Gastroesophageal sphincter (tissue), 3 donors: ENCODE data around the gene CFTR.

ENCODE experiments used
- POLR2A ChIP-seq, 2 donors: fragments of 450-650 bp; IDR thresholded peaks; one replicate each; pipeline ENCODE4 v1.6.1; 2017; ENCODE audit warnings: antibody characterized with exemption in 2 of 2, mild to moderate bottlenecking in 2 of 2, moderate library complexity in 1 of 2
- TF ChIP-seq, protein P1 (sequence below), 4 experiments: fragments of 200-600 bp in 2 of 4; fragments of 450-650 bp in 2 of 4; sonication (generic) in 1 of 4; IDR thresholded peaks; one replicate each; pipeline ENCODE4 v1.5.1; 2017 to 2019; ENCODE audit warnings: antibody characterized with exemption in 4 of 4, mild to moderate bottlenecking in 2 of 4, moderate library complexity in 2 of 4

DNA sequence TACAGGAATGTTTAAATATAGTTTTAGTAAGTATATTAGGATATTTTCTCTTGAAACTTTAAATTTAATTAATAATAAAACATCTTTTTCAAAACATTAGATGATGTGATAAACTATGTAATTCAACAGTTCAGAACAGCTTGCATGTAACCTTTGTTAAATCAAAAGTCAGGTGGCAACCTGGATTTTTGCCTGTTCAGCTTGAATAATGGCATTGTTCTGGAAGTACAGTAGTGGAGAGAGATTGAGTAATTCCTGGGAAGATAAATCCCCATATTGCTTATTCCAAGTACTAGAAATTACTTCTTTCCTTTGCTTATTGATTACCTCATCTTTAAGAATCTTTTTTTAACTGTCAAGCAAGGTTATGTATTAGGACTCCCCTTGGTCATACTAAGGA lies 20.1 kb upstream of the CFTR start:
- TF ChIP-seq, protein P1, sequence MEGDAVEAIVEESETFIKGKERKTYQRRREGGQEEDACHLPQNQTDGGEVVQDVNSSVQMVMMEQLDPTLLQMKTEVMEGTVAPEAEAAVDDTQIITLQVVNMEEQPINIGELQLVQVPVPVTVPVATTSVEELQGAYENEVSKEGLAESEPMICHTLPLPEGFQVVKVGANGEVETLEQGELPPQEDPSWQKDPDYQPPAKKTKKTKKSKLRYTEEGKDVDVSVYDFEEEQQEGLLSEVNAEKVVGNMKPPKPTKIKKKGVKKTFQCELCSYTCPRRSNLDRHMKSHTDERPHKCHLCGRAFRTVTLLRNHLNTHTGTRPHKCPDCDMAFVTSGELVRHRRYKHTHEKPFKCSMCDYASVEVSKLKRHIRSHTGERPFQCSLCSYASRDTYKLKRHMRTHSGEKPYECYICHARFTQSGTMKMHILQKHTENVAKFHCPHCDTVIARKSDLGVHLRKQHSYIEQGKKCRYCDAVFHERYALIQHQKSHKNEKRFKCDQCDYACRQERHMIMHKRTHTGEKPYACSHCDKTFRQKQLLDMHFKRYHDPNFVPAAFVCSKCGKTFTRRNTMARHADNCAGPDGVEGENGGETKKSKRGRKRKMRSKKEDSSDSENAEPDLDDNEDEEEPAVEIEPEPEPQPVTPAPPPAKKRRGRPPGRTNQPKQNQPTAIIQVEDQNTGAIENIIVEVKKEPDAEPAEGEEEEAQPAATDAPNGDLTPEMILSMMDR (IDR thresholded peaks at IDR 0.05) = no peak
- no peak for TF ChIP-seq POLR2A (IDR thresholded peaks at IDR 0.05)
